Naive B cell (primary cell): ENCODE results near the gene CYP26C1. TPM values are rescaled to one million over a fixed set of nuclear protein-coding genes. Genes with fewer than 3 reads are reported as not detected.

ENCODE experiments used
- polyA plus RNA-seq, 6 donors: library from polyadenylated mRNA; unstranded; fragments of 300-500 nt; fragmentation: Illumina TruSeq; gene quantifications; one replicate each; pipeline ENCODE4 v1.2.3, GENCODE V29; 2021; ENCODE audit warnings: low read depth in 6 of 6

The CYP26C1 gene
- polyA plus RNA-seq, 6 donors from 2014 or later = 0.10 TPM; not detected in 5

Other genes with a start within 250 kb of the CYP26C1 start
- gene EXOC6, start 212.3 kb upstream of the CYP26C1 start, polyA plus RNA-seq = 10 to 100 TPM; 11.8 to 16.2 (median 14.4) TPM
- gene CYP26A1, start 13.1 kb downstream of the CYP26C1 start, polyA plus RNA-seq = not detected